ENCODE results near the gene PPTC7. TPM values are rescaled to one million over a fixed set of nuclear protein-coding genes. Genes with fewer than 3 reads are reported as not detected.

The PPTC7 gene
- total and polyA plus RNA-seq, 2 of the 4 experiments (the other 2 are of a cell fraction): 4.1 to 6.8 TPM

- H4K20me1 ChIP-seq (ENCODE audit: insufficient read depth, low read length): peaks cover 24% of the 10 kb centered on the region
- H3K27ac ChIP-seq (ENCODE audit: insufficient read depth, low read length): no peak overlapping the region
- DNase-seq: peak; percentile 94
- no peak overlapping the region for H3K4me3 ChIP-seq (ENCODE audit: insufficient read depth, low read depth, low read length)
- peaks cover 19% of the 10 kb centered on the region for H3K9me1 ChIP-seq (ENCODE audit: insufficient read depth, low read length)
- intact Hi-C loops (cut with micrococcal nuclease): loop anchor here (5.0 kb wide), 1 partner anchor 36 kb away; the partner anchor contains the start of gene PPTC7
- no peak overlapping the region for H4K5ac ChIP-seq (ENCODE audit: low read depth, low read length)
- H4K91ac ChIP-seq (ENCODE audit: insufficient read depth, low read depth, low read length): no peak overlapping the region
- peaks cover 20% of the 10 kb centered on the region for H3K4me1 ChIP-seq (ENCODE audit: control insufficient read depth, insufficient read depth, low read length)
- peak overlapping the region; percentile 82 for H2BK5ac ChIP-seq (ENCODE audit: low read depth, low read length, poor library complexity, severe bottlenecking)
- H3K79me1 ChIP-seq (ENCODE audit: low read depth in 1 of 2, low read length in 2 of 2): peaks cover 13 to 59% of the 10 kb centered on the region in 2 experiments
- no peak overlapping the region for H3K18ac ChIP-seq (ENCODE audit: low read depth, low read length)
- BruUV-seq (replicated peaks): no TSS peak
- no peaks in the 10 kb centered on the region for H3K9me3 ChIP-seq (ENCODE audit: control insufficient read depth, insufficient read depth, low read length)
- no peak overlapping the region; the same call in 2 of the 3 replicates for H2BK15ac ChIP-seq (ENCODE audit: low read depth, low read length)
- no peak for TF ChIP-seq MAZ (IDR thresholded peaks at IDR 0.05; ENCODE audit: borderline replicate concordance, low read depth, low read length)
- TF ChIP-seq FOS (IDR thresholded peaks at IDR 0.05; ENCODE audit: low read depth, low read length): peak; percentile 79
- 0 out of 2 replicates have a peak, but pooled peaks have one; percentile 27 for TF ChIP-seq BHLHE40 (IDR thresholded peaks at IDR 0.05; ENCODE audit: low read depth, low read length)
- peak; percentile 76 for TF ChIP-seq CEBPB (IDR thresholded peaks at IDR 0.05; ENCODE audit: low read depth, low read length)
- dilution Hi-C loops (cut with HindIII; ENCODE audit: low sequenced_read_pairs, unreplicated experiment): no loop called here
- H3K56ac ChIP-seq (ENCODE audit: extremely low read depth, insufficient read depth, low read length): no peak overlapping the region
- CTCF ChIA-PET: no interaction called here
- H3K27me3 ChIP-seq (ENCODE audit: control insufficient read depth, insufficient read depth, low read length): no peaks in the 10 kb centered on the region
- ATAC-seq (ENCODE audit: low read depth): peak; percentile 56
- peak overlapping the region; percentile 14; the same call in 1 of the 2 replicates for H3K4me2 ChIP-seq (ENCODE audit: low read depth, low read length)
- no peak overlapping the region for H3K23ac ChIP-seq (ENCODE audit: low read depth, low read length)
- H2BK120ac ChIP-seq (ENCODE audit: low read depth, low read length): no peak overlapping the region
- no peak overlapping the region for H2AK5ac ChIP-seq (ENCODE audit: low read depth, low read length)
- no peak overlapping the region for H2AK9ac ChIP-seq (replicated peaks; ENCODE audit: low read depth, low read length, poor library complexity)
- POLR2A ChIA-PET (ENCODE audit: unreplicated experiment): no interaction called here
- peak overlapping the region; percentile 43; the same call in 1 of the 2 replicates for H2BK20ac ChIP-seq (ENCODE audit: low read depth, low read length)
- H4K8ac ChIP-seq (ENCODE audit: low read depth in 2 of 2, low read length in 2 of 2): no peak overlapping the region
- H3K9ac ChIP-seq (ENCODE audit: low read depth, low read length): no peak overlapping the region
- H3K36me3 ChIP-seq (ENCODE audit: control insufficient read depth, insufficient read depth, low read length): no peaks in the 10 kb centered on the region; the same call in none of the 2 replicates
- no peak overlapping the region for H3K4ac ChIP-seq (ENCODE audit: low read depth, low read length)
- 0% methylated on average over 1 of the region's 3 CpGs; no CpG with 5 or more reads in 1 of the 2 experiments for WGBS, 2 experiments (ENCODE audit: extremely low coverage in 2 of 2, insufficient read length in 1 of 2)
- in situ Hi-C loops (cut with MboI; ENCODE audit: low sequenced_read_pairs): no loop called here
- no peak overlapping the region for H3K14ac ChIP-seq (replicated peaks; ENCODE audit: low read depth, low read length)
- H2AFZ ChIP-seq (replicated peaks; ENCODE audit: low read length, poor library complexity): no peak overlapping the region
Observed at GRCh38 chr12:110546339-110546738, 36.8 kb downstream of the PPTC7 start.
